ENCODE measurements around the gene TMEM106B.
"Not testable (repeated sequence)": the region's sequence is repeated elsewhere in the genome, so short reads cannot be mapped to it uniquely, and the experiment has no call there.

The TMEM106B gene

DNA sequence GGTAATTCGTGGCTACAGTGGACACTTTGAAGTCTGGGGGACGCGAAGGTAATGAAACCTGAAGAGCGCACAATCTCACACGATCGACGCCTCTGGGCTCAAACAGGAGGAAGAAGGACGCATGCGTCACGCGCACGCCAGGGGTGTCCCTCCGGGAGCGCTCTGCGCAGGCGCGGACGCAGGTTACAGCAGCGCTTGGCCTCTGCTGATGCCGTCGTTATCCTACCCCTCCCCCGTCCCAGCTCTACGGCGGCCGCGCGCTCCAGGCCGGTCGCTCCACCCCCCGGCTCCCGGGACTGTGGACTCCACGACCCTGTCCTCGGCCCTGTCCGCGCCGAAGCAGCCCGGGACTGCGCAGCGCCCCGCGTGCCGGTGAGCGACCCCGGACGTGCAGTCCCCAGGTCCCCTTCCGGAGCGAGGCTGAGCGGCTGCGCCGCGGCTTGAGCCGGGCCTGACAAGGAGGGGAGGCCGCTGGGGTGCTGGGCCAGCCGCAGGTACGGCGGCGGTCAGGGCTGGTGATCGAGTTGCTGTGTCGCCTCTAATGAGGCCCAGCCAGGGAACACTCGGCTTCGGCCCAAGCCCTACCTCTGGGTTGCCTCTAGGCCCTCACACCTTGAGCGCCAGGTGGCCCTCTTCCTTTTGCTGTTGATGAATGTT, at the start of gene TMEM106B:
Gene TMEM106B (plus strand): TSS at position 241 of the 657 bp plus-strand sequence. CDS start 3,517 bp downstream, outside the sequence.
- TF ChIP-seq, protein P1, sequence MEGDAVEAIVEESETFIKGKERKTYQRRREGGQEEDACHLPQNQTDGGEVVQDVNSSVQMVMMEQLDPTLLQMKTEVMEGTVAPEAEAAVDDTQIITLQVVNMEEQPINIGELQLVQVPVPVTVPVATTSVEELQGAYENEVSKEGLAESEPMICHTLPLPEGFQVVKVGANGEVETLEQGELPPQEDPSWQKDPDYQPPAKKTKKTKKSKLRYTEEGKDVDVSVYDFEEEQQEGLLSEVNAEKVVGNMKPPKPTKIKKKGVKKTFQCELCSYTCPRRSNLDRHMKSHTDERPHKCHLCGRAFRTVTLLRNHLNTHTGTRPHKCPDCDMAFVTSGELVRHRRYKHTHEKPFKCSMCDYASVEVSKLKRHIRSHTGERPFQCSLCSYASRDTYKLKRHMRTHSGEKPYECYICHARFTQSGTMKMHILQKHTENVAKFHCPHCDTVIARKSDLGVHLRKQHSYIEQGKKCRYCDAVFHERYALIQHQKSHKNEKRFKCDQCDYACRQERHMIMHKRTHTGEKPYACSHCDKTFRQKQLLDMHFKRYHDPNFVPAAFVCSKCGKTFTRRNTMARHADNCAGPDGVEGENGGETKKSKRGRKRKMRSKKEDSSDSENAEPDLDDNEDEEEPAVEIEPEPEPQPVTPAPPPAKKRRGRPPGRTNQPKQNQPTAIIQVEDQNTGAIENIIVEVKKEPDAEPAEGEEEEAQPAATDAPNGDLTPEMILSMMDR (IDR thresholded peaks at IDR 0.05; ENCODE audit: insufficient read depth, low read depth, low read length, missing control alignments), result peak; percentile 34
- peak within 1 kb of the TSS; percentile 83 for H3K4me3 ChIP-seq (ENCODE audit: low read length)
- peak; percentile 96 for DNase-seq (ENCODE audit: low read depth)

DNA sequence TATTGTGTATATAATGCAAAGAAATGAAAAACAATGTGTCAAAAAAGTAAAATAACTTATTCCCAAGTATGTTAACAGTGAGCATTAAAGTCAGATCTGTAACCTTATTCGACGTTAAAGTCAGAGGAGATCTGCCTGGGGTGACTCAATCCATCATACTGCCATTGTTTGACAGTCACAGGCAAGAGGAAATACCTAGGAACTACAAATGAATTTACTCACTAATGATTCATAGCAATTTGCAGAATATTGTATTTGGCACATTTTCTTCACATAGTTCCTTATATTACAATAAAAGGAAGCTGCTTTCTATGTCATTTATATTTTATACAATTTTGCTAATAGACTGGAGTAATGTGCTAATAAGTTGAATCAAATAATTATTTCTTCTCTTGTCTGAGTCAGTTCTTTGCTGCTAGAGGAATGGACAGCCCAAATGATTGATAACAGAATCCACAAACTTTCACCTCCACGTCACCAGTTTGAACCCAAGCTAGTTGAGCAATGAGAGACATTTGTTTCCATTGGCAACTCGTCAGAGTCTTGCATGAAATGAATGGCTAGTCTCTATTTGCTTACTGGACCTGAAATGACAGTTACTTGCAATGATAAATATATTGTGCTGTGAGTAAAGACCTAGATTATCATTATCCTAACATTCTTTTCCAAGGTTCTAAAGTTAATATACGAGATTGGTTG, 48.5 kb upstream of the TMEM106B start:
- H3K4me3 ChIP-seq (ENCODE audit: low read length), result no peak overlapping the region
- peak; percentile 69 for DNase-seq (ENCODE audit: low read depth)
- TF ChIP-seq, protein P1 (IDR thresholded peaks at IDR 0.05; ENCODE audit: insufficient read depth, low read depth, low read length, missing control alignments), result no peak

GRCh38 chr7:12168065-12168464, 43.0 kb upstream of the TMEM106B start:
- H3K4me3 ChIP-seq (ENCODE audit: low read length); DNase-seq (ENCODE audit: low read depth): not testable (repeated sequence)

GRCh38 chr7:12169981-12170820, 40.9 kb upstream of the TMEM106B start:
- not testable (repeated sequence) for H3K4me3 ChIP-seq (ENCODE audit: low read length)
- DNase-seq (ENCODE audit: low read depth), result peak; percentile 26

GRCh38 chr7:12173671-12174070, 37.4 kb upstream of the TMEM106B start:
- TF ChIP-seq, protein P1 (IDR thresholded peaks at IDR 0.05; ENCODE audit: insufficient read depth, low read depth, low read length, missing control alignments), result no peak

DNA sequence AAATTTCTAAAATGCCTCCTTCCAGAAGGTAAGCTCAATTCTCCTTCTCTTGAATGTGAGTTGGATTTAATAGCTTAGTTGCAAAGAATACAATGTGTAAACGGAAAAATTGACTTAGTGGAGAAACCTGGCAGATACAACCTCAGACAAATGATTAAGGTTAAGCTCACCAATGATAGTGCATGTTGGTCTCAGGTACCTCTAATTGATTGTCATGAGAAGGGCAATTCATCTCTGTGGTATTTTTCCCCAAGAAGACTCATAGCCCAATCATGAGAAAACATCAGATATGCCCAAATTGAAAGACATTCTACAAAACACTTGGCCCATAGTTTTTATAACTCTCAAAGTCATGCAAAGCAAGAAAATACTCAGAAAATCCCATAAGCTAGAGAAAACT, 36.2 kb upstream of the TMEM106B start:
- TF ChIP-seq, protein P1 (IDR thresholded peaks at IDR 0.05; ENCODE audit: insufficient read depth, low read depth, low read length, missing control alignments), result no peak
- DNase-seq (ENCODE audit: low read depth), result peak; percentile 8
- no peak overlapping the region for H3K4me3 ChIP-seq (ENCODE audit: low read length)

More at GRCh38 chr7:12173671-12174070, 37.4 kb upstream of the TMEM106B start:
- DNase-seq (ENCODE audit: low read depth), result no peak
- no peak overlapping the region for H3K4me3 ChIP-seq (ENCODE audit: low read length)

DNA sequence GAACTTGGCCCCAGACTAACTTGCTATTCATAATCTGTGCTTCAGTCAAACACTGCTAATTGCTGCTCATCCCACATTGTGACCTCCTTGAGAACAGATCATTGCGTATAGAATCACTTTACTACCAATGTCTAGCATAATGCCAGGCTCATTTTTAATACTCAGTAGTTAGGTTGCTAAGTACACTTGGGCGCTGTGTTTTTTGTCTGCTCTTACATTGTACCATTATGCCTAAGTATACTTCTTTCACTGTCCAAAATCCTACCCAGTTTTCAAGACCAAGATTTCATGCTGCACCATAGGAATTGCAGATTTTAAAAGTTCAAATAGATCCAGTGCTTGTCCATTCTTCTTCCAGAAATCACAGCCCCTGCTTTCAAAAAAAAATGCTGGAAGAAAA, 32.8 kb upstream of the TMEM106B start:
- TF ChIP-seq, protein P1 (IDR thresholded peaks at IDR 0.05; ENCODE audit: insufficient read depth, low read depth, low read length, missing control alignments), result no peak
- H3K4me3 ChIP-seq (ENCODE audit: low read length), result no peak overlapping the region
- no peak for DNase-seq (ENCODE audit: low read depth)
